Femur (tissue), 1 donor: Measurements from ENCODE around the gene BRMS1.

ENCODE experiments used
- DNase-seq: peaks from one replicate; pipeline ENCODE4 v3.0.0-alpha.2; 2017

BRMS1 gene

DNA sequence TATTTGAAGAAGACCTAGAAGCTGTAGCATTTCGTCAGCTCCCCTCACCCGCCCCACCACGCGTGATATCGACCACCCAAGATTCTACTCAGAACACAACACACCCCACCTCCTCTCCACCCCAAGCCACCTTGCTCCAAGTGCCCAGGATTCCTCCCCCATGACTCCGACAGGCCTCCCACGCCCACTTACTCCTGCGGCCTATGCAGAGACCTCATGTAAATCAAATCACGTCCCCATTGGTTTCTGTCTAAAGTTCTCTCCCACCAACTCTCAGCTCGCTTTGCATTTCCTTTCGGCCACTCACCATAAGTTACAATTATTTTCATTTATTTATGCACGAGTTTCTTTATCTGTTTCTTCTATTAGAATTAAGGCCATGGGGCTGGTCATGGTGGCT, 42.2 kb downstream of the BRMS1 start:
- no peak for DNase-seq

GRCh38 chr11:66299186-66299585, 45.7 kb downstream of the BRMS1 start:
- no peak for DNase-seq

- no peak for DNase-seq
Measured at GRCh38 chr11:66297610-66298009, 47.3 kb downstream of the BRMS1 start.

GRCh38 chr11:66294626-66295620, 50.0 kb downstream of the BRMS1 start:
- DNase-seq: no peak

DNA sequence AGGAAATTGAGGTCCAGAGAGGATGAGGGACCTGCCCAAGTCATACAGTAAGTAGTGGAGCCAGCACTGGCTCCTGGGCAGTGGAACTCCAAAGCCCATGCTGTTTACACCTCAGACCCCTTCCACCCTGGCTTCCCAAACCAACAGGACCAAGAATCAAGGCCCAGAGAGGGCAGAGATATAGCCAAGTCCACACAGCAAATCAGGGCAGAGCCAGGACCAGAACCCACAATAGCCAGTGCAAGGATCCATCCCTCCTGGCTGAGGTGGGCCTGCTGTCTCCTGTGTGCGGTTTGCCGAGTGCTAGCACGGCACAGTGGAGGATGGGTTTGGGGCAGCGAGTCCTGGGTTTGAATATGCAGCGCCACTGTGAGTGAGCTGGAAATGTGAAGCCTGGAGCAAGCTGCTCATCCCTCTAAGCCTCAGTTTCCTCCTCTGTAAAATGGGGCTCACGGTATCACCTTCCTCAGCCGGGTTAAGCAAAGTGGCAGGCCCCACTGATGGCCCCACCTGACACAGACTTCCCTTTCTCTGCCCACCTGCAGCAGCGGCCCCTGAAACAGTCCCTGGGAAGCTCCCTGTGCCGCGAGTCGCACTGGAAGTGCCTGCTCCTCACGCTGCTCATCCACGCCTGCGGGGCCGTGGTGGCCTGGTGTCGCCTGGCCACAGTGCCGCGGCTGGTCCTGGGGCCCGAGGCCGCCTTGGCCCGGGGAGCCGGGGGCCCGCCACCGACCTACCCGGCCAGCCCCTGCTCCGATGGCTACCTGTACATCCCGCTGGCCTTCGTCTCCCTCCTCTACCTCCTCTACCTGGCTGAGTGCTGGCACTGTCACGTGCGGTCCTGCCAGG, 50.9 kb downstream of the BRMS1 start:
- no peak for DNase-seq

DNA sequence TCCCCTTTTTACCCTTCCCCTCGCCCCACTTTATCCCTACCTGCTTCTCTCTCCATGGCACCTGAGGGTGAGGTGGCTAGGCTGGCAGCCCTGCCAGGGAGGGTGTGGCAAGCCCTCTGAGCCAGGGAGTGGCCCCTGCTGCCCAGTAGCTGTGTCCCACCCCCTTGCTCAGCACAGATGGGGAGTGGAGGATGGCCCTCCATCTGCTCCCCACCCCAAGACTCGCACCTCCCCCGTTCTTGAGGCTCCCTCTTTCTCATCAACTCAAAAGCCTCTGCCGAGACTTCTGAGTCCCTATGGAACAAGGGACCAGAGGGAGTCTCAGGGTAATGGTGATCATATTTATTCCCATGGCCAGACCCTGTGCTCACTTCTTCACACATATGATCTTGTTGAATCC, 51.6 kb downstream of the BRMS1 start:
- no peak for DNase-seq

DNA sequence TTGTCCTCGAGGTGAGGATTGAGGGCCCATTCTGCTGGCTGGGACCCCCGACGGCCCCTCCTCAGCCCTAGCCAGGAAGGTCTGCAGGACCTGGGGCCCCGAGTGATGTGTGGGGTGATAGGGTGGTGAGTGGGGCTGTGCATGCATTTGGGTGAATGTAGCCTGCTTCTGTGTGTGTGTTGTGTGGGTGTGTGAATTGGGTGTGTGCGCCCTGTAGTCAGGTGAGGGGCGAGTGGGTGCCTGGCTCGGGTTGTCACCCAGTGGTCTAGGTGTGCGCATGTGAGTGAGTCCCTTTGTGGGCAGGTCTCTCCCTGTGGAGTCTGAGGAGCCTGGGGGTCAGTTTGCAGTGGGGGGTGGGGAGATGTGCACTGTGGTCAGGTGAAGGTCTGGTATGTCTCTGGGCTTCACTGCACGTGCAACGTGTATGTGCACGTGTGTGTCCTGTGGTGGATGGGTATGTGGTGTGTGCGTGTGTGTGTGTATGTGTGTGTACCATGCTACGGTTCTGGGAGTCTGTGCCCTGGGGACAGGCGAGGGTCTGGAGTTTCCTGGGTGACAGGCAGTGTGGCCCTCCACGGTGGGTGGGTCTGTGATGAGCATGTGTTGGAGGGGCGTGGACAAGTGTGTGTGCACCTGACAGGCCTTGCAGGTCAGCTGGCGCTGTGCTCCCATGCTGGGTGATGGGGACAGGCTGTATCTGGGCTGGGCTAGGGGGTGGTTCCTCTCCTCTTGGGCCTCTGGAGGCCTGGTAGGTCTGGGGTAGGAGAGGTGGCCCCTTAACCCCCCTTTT, 52.2 kb downstream of the BRMS1 start:
- no peak for DNase-seq

DNA sequence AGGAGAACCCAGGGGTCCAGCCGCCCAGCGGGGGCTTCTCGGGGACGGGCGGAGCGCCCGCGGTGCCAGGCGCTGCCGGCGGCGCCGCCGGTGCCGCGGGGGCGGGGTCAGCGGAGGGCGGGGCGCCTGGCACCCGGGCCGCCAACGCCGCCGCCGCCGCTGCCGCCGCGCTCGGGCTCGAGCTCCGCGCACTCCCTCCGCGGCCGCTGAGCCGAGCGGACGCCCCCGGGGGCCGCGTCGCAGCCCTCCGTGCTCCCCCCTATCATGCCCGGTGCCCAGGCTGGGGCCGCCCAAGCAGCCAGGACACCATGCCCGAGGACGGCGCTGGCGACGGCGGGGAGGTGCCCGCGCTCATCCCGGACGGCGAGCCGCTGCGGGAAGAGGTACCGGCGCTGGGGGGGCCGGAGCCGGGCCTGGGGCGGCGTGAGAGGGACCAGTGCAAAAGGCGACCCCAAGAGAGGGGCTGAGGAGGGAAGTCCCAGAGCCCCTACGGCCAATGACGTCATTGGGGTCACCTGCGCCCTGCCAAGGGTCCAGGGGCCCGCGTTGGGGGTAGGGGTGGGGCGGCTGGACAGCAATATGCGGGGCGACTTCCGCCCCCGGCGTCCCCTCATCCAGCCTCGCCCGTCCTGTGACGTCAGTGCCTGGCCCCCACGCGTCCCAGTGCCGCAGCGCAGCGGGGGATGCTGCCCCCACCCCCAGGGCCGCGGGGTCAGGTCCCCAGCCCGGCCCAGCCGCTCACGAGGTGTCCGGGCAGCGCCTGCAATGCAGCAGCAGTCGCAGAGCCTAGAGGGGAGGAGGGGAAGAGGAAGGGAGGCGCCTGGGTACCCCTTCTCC, 53.0 kb downstream of the BRMS1 start, which contains the start of gene TMEM151A:
Gene TMEM151A, plus strand, starts transcription at position 189 of the 837 bp plus-strand sequence. Its CDS starts 120 bp downstream, at position 309.
- peak; percentile 25 for DNase-seq

DNA sequence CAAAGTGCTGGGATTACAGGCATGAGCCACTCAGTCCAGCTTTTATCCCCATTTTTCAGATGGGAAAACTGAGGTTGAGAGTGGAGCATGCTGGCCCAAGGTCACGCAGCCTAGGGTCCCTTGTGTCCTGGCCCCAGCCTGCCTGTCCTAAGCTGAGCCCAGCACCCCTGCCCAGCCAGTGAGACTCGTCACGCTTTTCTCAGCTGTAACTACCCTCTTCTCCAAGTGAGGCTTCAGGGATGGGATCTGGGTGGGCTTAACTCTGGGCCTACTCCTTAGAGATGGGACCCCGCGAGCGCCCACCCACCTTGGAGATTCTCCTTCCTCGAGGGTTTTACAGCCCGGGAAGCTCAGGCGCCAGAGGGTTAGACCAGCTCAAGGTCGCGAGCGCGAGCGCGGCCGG, 53.6 kb downstream of the BRMS1 start:
- DNase-seq: no peak

- DNase-seq: no peak
Measured at GRCh38 chr11:66290330-66290621, 54.6 kb downstream of the BRMS1 start.

- peak; percentile 91 for DNase-seq
Measured at GRCh38 chr11:66289548-66290329, 55.2 kb downstream of the BRMS1 start.

- peak; percentile 100 for DNase-seq
Measured at GRCh38 chr11:66288671-66289547, 56.0 kb downstream of the BRMS1 start, which contains the start of gene YIF1A. YIF1A (minus strand) TSS chr11:66289143; CDS start chr11:66288985, 158 bp downstream.

- peak; percentile 48 for DNase-seq
Measured at GRCh38 chr11:66287889-66288670, 56.8 kb downstream of the BRMS1 start.
